Tongue (tissue), 2 donors: ENCODE measurements around the gene TFF1. TPM values are rescaled to one million over a fixed set of nuclear protein-coding genes. Genes with fewer than 3 reads are reported as not detected.

ENCODE experiments used
- DNase-seq: peaks from one replicate; pipeline ENCODE4 v3.0.0-alpha.2; 2015
- total RNA-seq: library from RNA; depleted of rRNA; stranded (reverse); fragments of >200 nt; gene quantifications from one replicate; pipeline ENCODE4 v1.2.3, GENCODE V29; 2014

Gene TFF1
- total RNA-seq, 1 donor from 2014 or later: not detected

- no peak for DNase-seq
These were observed 4.1 kb downstream of the TFF1 start for GRCh38 chr21:42362198-42362597.

DNA sequence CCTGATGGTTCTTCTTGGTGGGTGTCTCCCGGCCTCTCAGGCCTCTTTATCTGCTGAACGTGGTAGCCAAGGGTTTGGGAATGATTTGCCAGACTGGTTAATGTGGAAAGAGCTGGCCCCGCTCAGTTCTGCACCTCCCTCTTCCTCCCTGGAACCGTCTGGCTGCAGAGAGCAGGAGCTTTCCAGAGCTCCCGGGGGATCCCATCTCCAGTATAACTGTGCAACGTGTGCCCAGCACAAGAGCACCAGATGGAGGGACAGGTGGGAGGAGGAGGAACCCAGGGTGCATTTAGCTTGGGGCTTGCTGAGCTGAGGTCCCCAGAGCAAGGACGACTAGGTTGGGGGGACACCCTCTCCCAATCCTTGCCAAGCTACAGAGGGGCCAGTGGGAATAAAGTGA, 5.0 kb downstream of the TFF1 start:
- no peak for DNase-seq

DNA sequence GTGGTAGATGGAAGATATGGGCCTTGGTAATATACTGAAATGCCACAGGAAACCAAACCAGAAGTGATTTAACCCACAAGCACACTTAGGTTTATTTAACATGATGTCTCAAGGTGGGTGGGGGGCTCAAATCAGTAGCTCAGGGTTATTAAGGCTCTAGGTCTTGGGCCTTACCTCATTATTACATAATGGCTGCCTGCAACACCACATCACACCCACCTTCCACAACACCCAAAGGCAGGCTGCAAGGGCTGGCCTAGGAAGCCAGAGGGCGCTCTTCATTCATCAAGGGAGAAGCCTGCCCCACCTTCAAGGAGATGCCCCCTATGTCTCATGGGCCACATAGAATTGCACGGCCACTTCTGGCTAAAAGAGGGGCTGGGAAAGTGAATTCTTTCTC, 6.0 kb downstream of the TFF1 start:
- DNase-seq: no peak

GRCh38 chr21:42358937-42359336, 7.4 kb downstream of the TFF1 start:
- DNase-seq: no peak

GRCh38 chr21:42358261-42358660, 8.1 kb downstream of the TFF1 start:
- DNase-seq: no peak

GRCh38 chr21:42357307-42357706, 9.0 kb downstream of the TFF1 start:
- DNase-seq: no peak

DNA sequence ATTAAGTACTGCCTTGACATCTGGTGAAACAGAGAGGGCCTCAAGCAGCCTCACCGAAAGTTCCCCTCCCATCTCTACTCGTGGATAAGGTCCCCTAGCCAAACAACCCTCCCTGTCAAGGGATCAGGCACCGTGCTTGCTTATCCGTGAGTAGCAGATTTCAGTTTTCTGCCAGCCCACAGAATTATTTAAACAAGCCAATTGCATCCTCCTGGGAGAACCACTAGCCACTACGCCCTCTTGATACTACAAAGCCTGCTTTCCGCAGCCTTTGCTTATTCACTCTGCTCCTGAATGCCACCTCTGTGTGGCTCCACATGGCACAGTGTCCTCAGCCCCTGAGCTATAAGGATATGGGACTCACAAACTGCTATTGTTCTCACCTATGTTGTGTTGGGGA, 9.7 kb downstream of the TFF1 start:
- DNase-seq: no peak

DNA sequence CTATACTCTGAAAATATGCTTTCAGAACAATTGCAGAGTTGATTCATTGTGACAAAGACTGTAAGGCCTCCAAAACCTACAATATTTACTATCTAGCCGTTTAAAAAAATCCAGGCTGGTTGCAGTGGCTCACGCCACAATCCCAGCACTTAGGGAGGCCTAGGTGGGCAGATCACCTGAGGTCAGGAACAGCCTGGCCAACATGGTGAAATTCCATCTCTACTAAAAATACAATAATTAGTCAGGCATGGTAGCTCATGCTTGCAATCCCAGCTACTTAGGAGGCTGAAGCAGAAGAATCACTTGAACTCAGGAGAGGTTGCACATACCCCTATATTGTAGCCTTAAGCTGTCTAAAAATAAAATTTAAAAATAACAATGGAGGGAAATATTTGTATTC, 10.3 kb downstream of the TFF1 start:
- no peak for DNase-seq

- no peak for DNase-seq
These were observed 12.7 kb downstream of the TFF1 start for GRCh38 chr21:42353623-42354022.

GRCh38 chr21:42352441-42353095, 13.8 kb downstream of the TFF1 start:
- no peak for DNase-seq

- DNase-seq: no peak
These were observed 14.5 kb downstream of the TFF1 start for GRCh38 chr21:42351626-42352440.

DNA sequence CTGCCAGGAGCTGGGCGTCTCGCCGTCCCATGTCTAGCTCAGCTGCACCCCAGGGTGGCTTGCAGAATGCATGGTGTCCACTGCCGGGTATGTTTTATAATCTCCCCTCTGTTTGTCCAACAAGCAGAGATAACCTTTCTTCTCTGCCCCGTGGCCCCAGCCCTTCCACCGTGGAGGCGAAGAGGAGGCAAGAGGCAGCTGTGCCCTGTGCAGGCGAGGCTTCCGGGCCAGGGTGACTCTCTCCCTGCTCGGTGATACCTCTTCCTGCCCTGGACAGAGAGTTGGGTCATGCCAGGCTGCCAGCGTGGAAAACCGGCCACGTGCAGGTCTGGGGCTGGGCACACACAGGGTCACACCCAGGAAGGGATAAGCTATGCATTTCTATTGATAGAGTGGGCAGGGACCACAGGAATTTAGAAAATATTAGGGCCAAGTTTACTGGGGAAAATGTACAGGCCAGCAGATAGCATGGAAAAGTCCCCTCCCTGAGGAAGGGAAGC, 15.4 kb downstream of the TFF1 start, which contains the start of gene TFF2:
Gene TFF2 (minus strand): TSS at position 68 of the 500 bp plus-strand sequence. CDS start 37 bp downstream, at position 31.
- no peak for DNase-seq

- no peak for DNase-seq
These were observed 15.9 kb downstream of the TFF1 start for GRCh38 chr21:42350318-42350910.

- no peak for DNase-seq
These were observed 16.7 kb downstream of the TFF1 start for GRCh38 chr21:42349420-42350317.

- DNase-seq: no peak
These were observed 17.6 kb downstream of the TFF1 start for GRCh38 chr21:42348762-42349161.

DNA sequence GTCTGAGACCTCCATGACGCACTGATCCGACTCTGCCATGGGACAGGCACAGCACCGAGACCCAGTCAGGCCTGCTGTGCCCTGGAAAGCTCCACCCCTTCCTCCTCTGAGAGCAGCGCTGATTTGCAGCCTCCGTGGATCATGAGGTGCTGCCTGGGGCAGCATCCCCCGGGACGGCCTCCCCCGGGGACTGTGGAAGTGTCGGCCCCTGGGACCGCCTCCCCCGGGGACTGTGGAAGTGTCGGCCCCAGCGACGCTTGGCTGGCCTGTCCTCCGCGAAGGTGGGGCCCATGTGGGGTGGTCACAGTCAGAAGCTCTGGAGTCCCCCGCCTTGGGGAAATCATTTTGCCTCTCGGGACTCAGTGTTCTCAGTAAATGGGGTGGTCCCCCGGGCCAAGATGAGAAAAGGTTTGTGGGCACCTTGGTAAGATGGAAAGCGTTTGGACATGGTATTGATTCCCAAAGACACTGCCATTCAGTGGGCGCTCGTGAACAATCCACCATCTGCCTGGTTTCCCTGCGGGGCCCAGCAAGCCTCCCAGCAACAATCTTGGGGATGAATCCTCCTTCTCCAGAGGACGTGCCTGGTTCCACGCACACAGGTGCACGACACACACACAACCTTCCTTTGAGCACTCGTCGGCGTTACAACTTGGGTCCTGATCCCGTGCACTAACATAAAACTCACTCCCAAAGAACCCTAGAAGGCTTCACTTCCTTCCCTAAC, 18.6 kb downstream of the TFF1 start:
- no peak for DNase-seq

DNA sequence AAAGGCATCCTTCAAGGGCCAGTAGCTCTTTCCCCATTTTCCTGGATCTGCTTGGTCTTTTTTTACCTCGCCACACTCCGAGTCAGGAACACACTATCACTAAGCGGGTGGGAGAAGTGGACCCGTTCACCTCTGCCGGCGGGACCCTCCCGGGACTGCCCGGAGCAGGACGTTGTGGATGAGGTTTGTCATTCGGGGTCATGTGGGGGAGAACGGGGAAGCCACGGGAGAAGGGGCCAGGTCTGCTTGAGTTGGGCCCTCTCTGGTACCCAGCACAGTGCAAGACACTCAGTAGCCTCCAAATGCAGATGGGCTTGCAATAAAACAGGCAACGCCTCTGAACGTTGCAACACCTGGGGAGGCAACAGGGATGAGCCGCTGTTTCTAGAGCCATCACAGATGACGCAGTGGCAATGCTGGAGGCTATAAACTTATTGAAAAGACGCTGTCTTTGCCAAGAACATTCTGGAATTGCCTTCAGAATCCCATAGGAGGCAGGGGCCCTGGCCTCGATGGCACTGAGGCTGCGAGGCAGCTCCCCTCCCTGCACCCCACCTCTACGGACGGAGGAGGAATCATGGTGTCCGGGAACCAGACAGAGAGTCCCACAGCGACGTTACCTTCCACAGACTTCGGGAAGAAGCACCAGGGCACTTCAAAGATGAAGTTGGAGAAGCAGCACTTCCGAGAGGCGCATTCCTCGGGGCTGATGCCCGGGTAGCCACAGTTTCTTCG, 19.3 kb downstream of the TFF1 start:
- DNase-seq: no peak

DNA sequence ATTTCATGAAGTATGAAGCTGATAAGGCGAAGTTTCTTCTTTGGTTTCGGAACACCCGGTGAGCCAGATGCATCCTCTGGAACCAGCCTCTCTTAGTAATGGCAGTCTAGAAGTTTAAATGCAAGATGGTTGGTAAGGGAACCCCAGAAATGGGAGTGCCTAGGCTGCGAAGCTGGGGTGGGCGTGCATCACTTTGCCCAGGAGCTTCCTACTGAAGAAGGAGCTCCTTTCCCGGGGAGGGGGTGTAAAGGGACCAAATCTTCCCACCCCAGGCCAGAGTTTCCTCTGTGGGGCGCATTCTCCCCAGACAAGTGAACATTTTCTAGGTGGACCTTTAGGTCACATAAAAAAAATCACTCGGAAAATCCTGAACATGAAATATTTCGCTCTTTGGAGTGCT, 19.9 kb downstream of the TFF1 start:
- DNase-seq: no peak

- no peak for DNase-seq
These were observed 21.7 kb downstream of the TFF1 start for GRCh38 chr21:42344631-42345030.

GRCh38 chr21:42343963-42344510, 22.3 kb downstream of the TFF1 start:
- no peak for DNase-seq
